HCT116 (cell line): ENCODE measurements around the gene VPS37B. TPM values are rescaled to one million over a fixed set of nuclear protein-coding genes. Genes with fewer than 3 reads are reported as not detected.

ENCODE experiments used
- ATAC-seq: fragments of 200-7000 bp; cut with Tn5 transposase; 2 replicates; pipeline ENCODE4 v1.9.1; 2020; ENCODE audit warnings: mild to moderate bottlenecking, moderate library complexity
- BruUV-seq: library from RNA; stranded (reverse); fragments of 400-500 nt; replicated peaks from 2 replicates; lab custom pipeline; 2021; lab: Mats Ljungman, UMichigan
- CTCF ChIA-PET: fragments of 300-600 bp; sonication (Branson Sonifier 250); formaldehyde crosslinking; loops from one replicate; lab custom pipeline; 2021; ENCODE audit warnings: antibody characterized with exemption; lab: Charles Lee
- POLR2A ChIA-PET: fragments of 300-600, 350-600 bp; sonication (Branson Sonifier 250); formaldehyde crosslinking; loops from one replicate; lab custom pipeline; 2021; ENCODE audit warnings: antibody characterized with exemption; lab: Charles Lee
- RAD21 ChIA-PET, 2 experiments: fragments of 300-600 bp; sonication (Branson Sonifier 250); formaldehyde crosslinking; loops; one replicate each; lab custom pipeline; 2023; ENCODE audit warnings: low total read pairs in 2 of 2; ENCODE audit not compliant: uncharacterized antibody in 2 of 2, unreplicated experiment in 2 of 2, low non-redundant PET in 1 of 2; lab: Charles Lee
- DNase-seq: peaks from one replicate; pipeline ENCODE4 v3.0.0-alpha.2; 2010; ENCODE audit warnings: low read depth, low spot score
- H2AFZ ChIP-seq: fragments of 200-600 bp; shearing (Covaris generic), sonication (generic); 2 replicates; pipeline ENCODE4 v1.6.1; 2017; ENCODE audit warnings: low read depth, mixed run types, mixed read lengths, antibody characterized with exemption, low read length; ENCODE audit not compliant: poor library complexity, severe bottlenecking
- H3K27ac ChIP-seq: 2 replicates; pipeline ENCODE4 v1.5.1; 2012; ENCODE audit warnings: low read depth, low read length
- H3K27me3 ChIP-seq: fragments of 200-600 bp; sonication (generic); 2 replicates; pipeline ENCODE4 v1.6.1; 2016; ENCODE audit warnings: mixed run types, low read length, mixed read lengths; ENCODE audit not compliant: insufficient read depth
- H3K36me3 ChIP-seq, 2 experiments: fragments of 200-500 bp in 1 of 2; fragments of 200-600 bp in 1 of 2; sonication (Bioruptor generic) in 1 of 2; sonication (generic) in 1 of 2; 2 replicates each; pipeline versions ENCODE4 v1.5.1 to v1.6.1; 2014 to 2016; ENCODE audit warnings: low read length in 2 of 2, inconsistent platforms in 1 of 2, mixed read lengths in 1 of 2, mixed run types in 1 of 2; ENCODE audit not compliant: insufficient read depth in 2 of 2, control insufficient read depth in 1 of 2
- H3K4me1 ChIP-seq, 2 experiments: fragments of 200-600 bp in 1 of 2; sonication (generic) in 1 of 2; 2 replicates each; pipeline versions ENCODE4 v1.5.1 to v1.6.1; 2012 to 2017; ENCODE audit warnings: low read length in 2 of 2, inconsistent platforms in 1 of 2, mild to moderate bottlenecking in 1 of 2, mixed read lengths in 1 of 2, mixed run types in 1 of 2, moderate library complexity in 1 of 2; ENCODE audit not compliant: insufficient read depth in 2 of 2, control insufficient read depth in 1 of 2
- H3K4me2 ChIP-seq: fragments of 200-600 bp; sonication (generic); 2 replicates; pipeline ENCODE4 v1.6.1; 2017; ENCODE audit warnings: mixed run types, low read length, mixed read lengths
- H3K4me3 ChIP-seq, 2 experiments: fragments of 200-600 bp in 1 of 2; sonication (generic) in 1 of 2; replicated peaks in 1 of 2; 2 replicates each; pipeline ENCODE4 v1.5.1; 2011 to 2016; ENCODE audit warnings: low read length in 2 of 2, control low read depth in 1 of 2, low read depth in 1 of 2, mild to moderate bottlenecking in 1 of 2, mixed read lengths in 1 of 2, mixed run types in 1 of 2
- H3K79me2 ChIP-seq: fragments of 200-600 bp; sonication (generic); 2 replicates; pipeline ENCODE4 v1.6.1; 2017; ENCODE audit warnings: mild to moderate bottlenecking, mixed run types, low read length, moderate library complexity, mixed read lengths; ENCODE audit not compliant: insufficient read depth
- H3K9ac ChIP-seq: fragments of 200-600 bp; sonication (generic); 2 replicates; pipeline ENCODE4 v1.6.1; 2016; ENCODE audit warnings: low read length, mixed read lengths
- H3K9me2 ChIP-seq: fragments of 200-600 bp; sonication (generic), shearing (Covaris generic); 2 replicates; pipeline ENCODE4 v1.6.1; 2017; ENCODE audit warnings: mixed run types, mild to moderate bottlenecking, moderate library complexity; ENCODE audit not compliant: insufficient read depth
- H3K9me3 ChIP-seq, 2 experiments: fragments of 200-500 bp in 1 of 2; fragments of 200-600 bp in 1 of 2; sonication (Bioruptor generic) in 1 of 2; sonication (generic) in 1 of 2; 2 replicates each; pipeline ENCODE4 v1.6.1; 2014 to 2017; ENCODE audit warnings: low read length in 2 of 2, mixed read lengths in 2 of 2, inconsistent platforms in 1 of 2, low read depth in 1 of 2, mild to moderate bottlenecking in 1 of 2, mixed run types in 1 of 2, moderate library complexity in 1 of 2; ENCODE audit not compliant: control insufficient read depth in 1 of 2, insufficient read depth in 1 of 2
- H4K20me1 ChIP-seq: fragments of 200-600 bp; sonication (generic), shearing (Covaris generic); 2 replicates; pipeline ENCODE4 v1.6.1; 2017; ENCODE audit warnings: mixed run types, mild to moderate bottlenecking, moderate library complexity; ENCODE audit not compliant: insufficient read depth
- ATF3 ChIP-seq: IDR thresholded peaks from 2 replicates; pipeline ENCODE4 v1.6.1; 2012
- CBX3 ChIP-seq: IDR thresholded peaks from 2 replicates; pipeline ENCODE4 v1.6.1; 2012; ENCODE audit warnings: low read depth
- CEBPB ChIP-seq: IDR thresholded peaks from 2 replicates; pipeline ENCODE4 v1.6.1; 2012; ENCODE audit warnings: low read depth
- EGR1 ChIP-seq: IDR thresholded peaks from 2 replicates; pipeline ENCODE4 v1.6.1; 2012; ENCODE audit warnings: low read depth
- ELF1 ChIP-seq: IDR thresholded peaks from 2 replicates; pipeline ENCODE4 v1.6.1; 2012; ENCODE audit warnings: low read depth, borderline replicate concordance
- EZH2phosphoT487 ChIP-seq: fragments of 200-600 bp; IDR thresholded peaks from 2 replicates; pipeline ENCODE4 v1.6.1; 2018; ENCODE audit warnings: antibody characterized with exemption, borderline replicate concordance
- JUND ChIP-seq: IDR thresholded peaks from 2 replicates; pipeline ENCODE4 v1.6.1; 2012
- MAX ChIP-seq: IDR thresholded peaks from 2 replicates; pipeline ENCODE4 v1.6.1; 2012
- POLR2A ChIP-seq: IDR thresholded peaks from 2 replicates; pipeline ENCODE4 v1.7.0; 2011; ENCODE audit warnings: borderline replicate concordance; ENCODE audit not compliant: insufficient read depth, insufficient read length; ENCODE audit errors: extremely low read depth
- POLR2AphosphoS5 ChIP-seq: IDR thresholded peaks from 2 replicates; pipeline ENCODE4 v1.6.1; 2011; ENCODE audit warnings: mild to moderate bottlenecking, low read depth, low read length, moderate library complexity
- RAD21 ChIP-seq: IDR thresholded peaks from 2 replicates; pipeline ENCODE4 v1.6.1; 2012; ENCODE audit warnings: low read depth, mild to moderate bottlenecking
- SIN3A ChIP-seq: IDR thresholded peaks from 2 replicates; pipeline ENCODE4 v1.6.1; 2012; ENCODE audit warnings: low read depth
- SP1 ChIP-seq: IDR thresholded peaks from 2 replicates; pipeline ENCODE4 v1.6.1; 2012; ENCODE audit warnings: low read depth
- SRF ChIP-seq: IDR thresholded peaks from 2 replicates; pipeline ENCODE4 v1.6.1; 2012; ENCODE audit warnings: low read depth
- TCF7L2 ChIP-seq: IDR thresholded peaks from 2 replicates; pipeline ENCODE4 v1.7.0; 2011; ENCODE audit warnings: borderline replicate concordance, inconsistent platforms; ENCODE audit not compliant: insufficient read depth, insufficient read length; ENCODE audit errors: extremely low read depth
- YY1 ChIP-seq: IDR thresholded peaks from 2 replicates; pipeline ENCODE4 v1.6.1; 2011; ENCODE audit warnings: low read length, low read depth, moderate library complexity, mild to moderate bottlenecking; ENCODE audit not compliant: insufficient replicate concordance; ENCODE audit errors: extremely low read depth
- ZBTB33 ChIP-seq: IDR thresholded peaks from 2 replicates; pipeline ENCODE4 v1.6.1; 2011; ENCODE audit warnings: mild to moderate bottlenecking, low read length, moderate library complexity; ENCODE audit not compliant: insufficient replicate concordance; ENCODE audit errors: extremely low read depth
- ZFX ChIP-seq: fragments of 450-650 bp; IDR thresholded peaks from 2 replicates; pipeline ENCODE4 v1.6.1; 2017
- ZNF274 ChIP-seq: fragments of 200-500 bp; sonication (Bioruptor generic); IDR thresholded peaks from 2 replicates; pipeline ENCODE4 v1.6.1; 2014; ENCODE audit warnings: mild to moderate bottlenecking, low read depth, low read length, inconsistent platforms
- intact Hi-C: fragments of 100-400 bp; cut with micrococcal nuclease; formaldehyde crosslinking; loops from 2 replicates; pipeline ENCODE4 v1.10.0; 2022
- total RNA-seq: library from RNA; stranded (reverse); gene quantifications from one replicate; pipeline ENCODE4 v1.2.1, GENCODE V29; 2021; ENCODE audit not compliant: unreplicated experiment

Gene VPS37B
- total RNA-seq, 1 experiment from 2014 or later, result 55.0 TPM

- no peak for TF ChIP-seq YY1
- TF ChIP-seq SRF, result no peak
These were observed 25.6 kb downstream of the VPS37B start (continued) for GRCh38 chr12:122870163-122870842.

GRCh38 chr12:122869207-122869973 lies 26.5 kb downstream of the VPS37B start:
- Histone ChIP-seq H3K9me2 (no peaks in the 10 kb centered on the region), H3K27me3 (no peaks in the 10 kb centered on the region), H3K4me1 (no peaks in the 10 kb centered on the region; a peak in 1 of 4 replicates), H2AFZ (no peak overlapping the region), H3K36me3 (peaks cover 16 to 30% of the 10 kb centered on the region in 2 experiments; a peak in 3 of 4 replicates), H3K27ac (no peak overlapping the region), H3K9ac (no peak overlapping the region), H3K4me3 (no peak overlapping the region), H4K20me1 (no peaks in the 10 kb centered on the region; the same call in 1 of the 2 replicates), H3K4me2 (no peak overlapping the region), H3K79me2 (peaks cover 52% of the 10 kb centered on the region), H3K9me3 (no peaks in the 10 kb centered on the region)
- CTCF ChIA-PET, result no interaction called here
- RAD21 ChIA-PET, result no interaction called here
- DNase-seq (no peak), ATAC-seq (no peak)
- intact Hi-C loops, result no loop called here
- no TSS peak for BruUV-seq
- POLR2A ChIA-PET, result no interaction called here
- TF ChIP-seq CEBPB (no peak), SIN3A (no peak), ATF3 (no peak), POLR2AphosphoS5 (no peak), EZH2phosphoT487 (no peak), MAX (no peak), RAD21 (no peak), ELF1 (no peak), ZNF274 (no peak), TCF7L2 (no peak), ZBTB33 (no peak), YY1 (no peak), CBX3 (no peak), JUND (no peak), POLR2A (no peak), SP1 (no peak), ZFX (no peak), EGR1 (no peak)
